GM12878 (cell line): ENCODE results near the gene CHIT1. TPM values are rescaled to one million over a fixed set of nuclear protein-coding genes. Genes with fewer than 3 reads are reported as not detected.

Experiments
- ATAC-seq: fragments of 200-7000 bp; cut with Tn5 transposase; 3 replicates; pipeline ENCODE4 v1.9.1; 2020; ENCODE audit warnings: mild to moderate bottlenecking, moderate library complexity
- BruUV-seq: library from RNA; stranded (reverse); fragments of 400-500 nt; replicated peaks from 2 replicates; lab custom pipeline; 2021; lab: Mats Ljungman, UMichigan
- CTCF ChIA-PET: fragments of 300-600 bp; sonication (Branson Sonifier 250); formaldehyde crosslinking; extraction: SDS; loops from one replicate; lab custom pipeline; 2021; ENCODE audit warnings: inconsistent platforms; lab: Yijun Ruan, JAX
- POLR2A ChIA-PET: fragments of 350-600 bp; formaldehyde crosslinking; extraction: SDS; loops from one replicate; lab custom pipeline; 2021; ENCODE audit warnings: inconsistent platforms; lab: Charles Lee
- RAD21 ChIA-PET: fragments of 300-600 bp; sonication (Branson Sonifier 250); formaldehyde crosslinking; loops from one replicate; lab custom pipeline; 2023; ENCODE audit warnings: antibody characterized with exemption; ENCODE audit not compliant: unreplicated experiment; lab: Charles Lee
- SMC1A ChIA-PET: fragments of 300-600 bp; sonication (Branson Sonifier 250); formaldehyde crosslinking; loops from one replicate; lab custom pipeline; 2023; ENCODE audit not compliant: unreplicated experiment, uncharacterized antibody; lab: Charles Lee
- DNase-seq: peaks from one replicate; pipeline ENCODE4 v3.0.0-alpha.2; 2011; ENCODE audit warnings: low read depth, low spot score
- FAIRE-seq: peaks from 3 replicates; lab custom pipeline; 2011; peaks lifted over from hg19 to GRCh38; lab: Jason Lieb, UNC
- H2AFZ ChIP-seq: 2 replicates; pipeline ENCODE4 v1.6.0; 2011; ENCODE audit warnings: low read depth, low read length, control low read depth; ENCODE audit not compliant: control insufficient read depth
- H3K27ac ChIP-seq: 2 replicates; pipeline ENCODE4 v1.5.1; 2011; ENCODE audit warnings: control low read depth; ENCODE audit not compliant: control insufficient read depth, insufficient read depth
- H3K27me3 ChIP-seq, 2 experiments: replicated peaks in 1 of 2; 2 replicates each; pipeline versions ENCODE4 v1.6.0 to v1.6.1; 2011; ENCODE audit warnings: low read length in 1 of 2; ENCODE audit not compliant: control insufficient read depth in 2 of 2, insufficient read depth in 2 of 2
- H3K36me3 ChIP-seq, 2 experiments: 2 replicates each; pipeline ENCODE4 v1.5.1; 2011; ENCODE audit warnings: low read length in 1 of 2; ENCODE audit not compliant: control insufficient read depth in 2 of 2, insufficient read depth in 2 of 2
- H3K4me1 ChIP-seq: 2 replicates; pipeline ENCODE4 v1.6.1; 2011; ENCODE audit warnings: mild to moderate bottlenecking, low read length, moderate library complexity, mixed read lengths; ENCODE audit not compliant: control insufficient read depth, insufficient read depth
- H3K4me2 ChIP-seq: 2 replicates; pipeline ENCODE4 v1.6.0; 2011; ENCODE audit warnings: control low read depth; ENCODE audit not compliant: control insufficient read depth, insufficient read depth
- H3K4me3 ChIP-seq: fragments of 200-600 bp; sonication (generic); 2 replicates; pipeline ENCODE4 v1.5.1; 2016
- H3K79me2 ChIP-seq: 2 replicates; pipeline ENCODE4 v1.6.0; 2011; ENCODE audit warnings: low read length; ENCODE audit not compliant: control insufficient read depth, insufficient read depth
- H3K9ac ChIP-seq: 2 replicates; pipeline ENCODE4 v1.8.0; 2011; ENCODE audit warnings: low read length, control low read depth, mixed read lengths; ENCODE audit not compliant: control insufficient read depth, insufficient read depth
- H3K9me3 ChIP-seq: replicated peaks from 3 replicates; pipeline ENCODE4 v1.5.1; 2011; ENCODE audit warnings: mild to moderate bottlenecking, low read length; ENCODE audit not compliant: control insufficient read depth, insufficient read depth
- H4K20me1 ChIP-seq: 2 replicates; pipeline ENCODE4 v1.6.0; 2011; ENCODE audit not compliant: control insufficient read depth, insufficient read depth
- CBFB ChIP-seq: IDR thresholded peaks from 2 replicates; pipeline ENCODE4 v1.6.1; 2016; ENCODE audit warnings: antibody characterized with exemption, low read depth
- CBX5 ChIP-seq: sonication (generic); IDR thresholded peaks from 2 replicates; pipeline ENCODE4 v1.6.1; 2016; ENCODE audit warnings: low read depth, moderate library complexity, mild to moderate bottlenecking, inconsistent platforms
- DPF2 ChIP-seq: fragments of 450-650 bp; IDR thresholded peaks from 2 replicates; pipeline ENCODE4 v1.6.1; 2017; ENCODE audit warnings: mild to moderate bottlenecking
- EZH2 ChIP-seq: IDR thresholded peaks from 2 replicates; pipeline ENCODE4 v1.6.1; 2012; ENCODE audit warnings: low read depth, mild to moderate bottlenecking, control low read depth, inconsistent platforms, low read length, borderline replicate concordance; ENCODE audit not compliant: control insufficient read depth
- JUNB ChIP-seq: IDR thresholded peaks from 2 replicates; pipeline ENCODE4 v1.6.1; 2016; ENCODE audit warnings: antibody characterized with exemption, mild to moderate bottlenecking
- PAX5 ChIP-seq: IDR thresholded peaks from 2 replicates; pipeline ENCODE4 v1.6.1; 2011; ENCODE audit warnings: low read depth, low read length, borderline replicate concordance
- POLR2A ChIP-seq: IDR thresholded peaks from 2 replicates; pipeline ENCODE4 v1.6.1; 2011; ENCODE audit warnings: low read depth, mild to moderate bottlenecking, low read length
- PRDM15 ChIP-seq: fragments of 450-650 bp; formaldehyde crosslinking; IDR thresholded peaks from 2 replicates; pipeline ENCODE4 v1.4.0; 2020; ENCODE audit warnings: mild to moderate bottlenecking, moderate library complexity
- SIN3A ChIP-seq: IDR thresholded peaks from 2 replicates; pipeline ENCODE4 v1.6.1; 2012; ENCODE audit warnings: low read depth, low read length, improper control_type of control experiment
- SMARCA5 ChIP-seq: fragments of 450-650 bp; IDR thresholded peaks from 2 replicates; pipeline ENCODE4 v1.6.1; 2017; ENCODE audit warnings: mild to moderate bottlenecking
- SUPT20H ChIP-seq: IDR thresholded peaks from 2 replicates; pipeline ENCODE4 v1.6.1; 2011; ENCODE audit warnings: low read depth, mild to moderate bottlenecking, low read length, moderate library complexity, borderline replicate concordance; ENCODE audit not compliant: control insufficient read depth
- SUZ12 ChIP-seq: fragments of 200-600 bp; sonication (generic); IDR thresholded peaks from one replicate; pipeline ENCODE4 v1.6.1; 2018; ENCODE audit warnings: antibody characterized with exemption, mild to moderate bottlenecking; ENCODE audit not compliant: unreplicated experiment
- ZNF24 ChIP-seq: fragments of 450-650 bp; IDR thresholded peaks from 2 replicates; pipeline ENCODE4 v1.6.1; 2017; ENCODE audit warnings: antibody characterized with exemption, mild to moderate bottlenecking
- WGBS: methylation state at CpG from one replicate; pipeline ENCODE4 v1.1.6; 2016; ENCODE audit warnings: low lambda C conversion rate; ENCODE audit not compliant: insufficient replicate concordance, insufficient coverage; ENCODE audit errors: missing lambda C conversion rate; 5-methylcytosine and 5-hydroxymethylcytosine counted together
- in situ Hi-C: fragments of 300-500 bp; cut with MboI; formaldehyde crosslinking; loops from 9 replicates; pipeline ENCODE4 v1.14.3; 2018; ENCODE audit warnings: mixed read lengths
- intact Hi-C: fragments of 100-400 bp; cut with micrococcal nuclease; formaldehyde crosslinking; loops from one replicate; pipeline ENCODE4 v1.14.2; 2022; ENCODE audit not compliant: unreplicated experiment
- polyA plus RNA-seq, 11 experiments: library from polyadenylated mRNA; depleted of rRNA in 4 of 11; unstranded in 6 of 11; stranded (reverse) in 5 of 11; fragments of >200 nt; fragmentation: Nextera tagmentation in 4 of 11; fragmentation: Illumina TruSeq in 1 of 11; extraction: Ambion mirVana in 4 of 11; extraction: Trizol in 1 of 11; gene quantifications; 1 replicate in 1 of 11; 2 replicates in 10 of 11; pipeline versions ENCODE4 v1.2.1 to v1.2.3, GENCODE V29; 2011 to 2016; ENCODE audit warnings: inconsistent platforms in 2 of 11, missing spikeins in 2 of 11, low read depth in 1 of 11
- total RNA-seq, 4 experiments: library from RNA; depleted of rRNA in 3 of 4; stranded (reverse); fragments of >200 nt in 3 of 4; fragmentation: Illumina TruSeq in 1 of 4; extraction: Trizol in 1 of 4; gene quantifications; 2 replicates each; pipeline versions ENCODE4 v1.2.1 to v1.2.3, GENCODE V29; 2013 to 2021
- TF ChIP-seq, protein P1 (sequence below): fragments of 450-650 bp; IDR thresholded peaks from 2 replicates; pipeline ENCODE4 v1.6.1; 2016; ENCODE audit warnings: mild to moderate bottlenecking

Gene CHIT1
- total and polyA plus RNA-seq, 10 of the 15 experiments (the other 5 are each of a cell fraction or from before 2014, with no cell fraction given) = 0.02 to 2.1 (median 0.76) TPM

DNA sequence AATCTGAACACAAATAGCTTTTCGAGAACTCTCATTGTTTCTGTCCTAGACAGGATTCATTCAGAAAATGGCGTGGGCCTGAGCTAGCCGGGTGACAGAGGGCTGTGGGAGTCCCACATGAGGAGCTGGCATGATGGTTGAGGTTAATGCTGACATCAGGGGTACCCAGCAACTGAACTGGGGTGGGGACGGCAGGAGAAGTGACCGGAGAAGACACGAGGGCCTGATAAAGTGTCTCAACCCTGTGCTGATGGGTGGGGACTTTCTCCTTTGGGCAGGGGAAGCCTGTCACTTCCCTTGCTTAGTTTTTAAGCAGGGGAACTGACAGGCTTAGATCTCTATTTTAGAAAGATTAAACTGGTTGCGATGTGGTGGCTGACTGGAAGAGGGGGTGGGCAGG, 14.6 kb downstream of the CHIT1 start (continued):
- TF ChIP-seq PRDM15 (CRISPR knock-in tag) (no peak), EZH2 (no peak), SUPT20H (no peak), DPF2 (no peak), SMARCA5 (no peak)
- TF ChIP-seq, protein P1, sequence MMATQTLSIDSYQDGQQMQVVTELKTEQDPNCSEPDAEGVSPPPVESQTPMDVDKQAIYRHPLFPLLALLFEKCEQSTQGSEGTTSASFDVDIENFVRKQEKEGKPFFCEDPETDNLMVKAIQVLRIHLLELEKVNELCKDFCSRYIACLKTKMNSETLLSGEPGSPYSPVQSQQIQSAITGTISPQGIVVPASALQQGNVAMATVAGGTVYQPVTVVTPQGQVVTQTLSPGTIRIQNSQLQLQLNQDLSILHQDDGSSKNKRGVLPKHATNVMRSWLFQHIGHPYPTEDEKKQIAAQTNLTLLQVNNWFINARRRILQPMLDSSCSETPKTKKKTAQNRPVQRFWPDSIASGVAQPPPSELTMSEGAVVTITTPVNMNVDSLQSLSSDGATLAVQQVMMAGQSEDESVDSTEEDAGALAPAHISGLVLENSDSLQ = no peak

- Histone ChIP-seq H3K4me3 (no peak overlapping the region), H3K9ac (no peak overlapping the region), H3K9me3 (no peaks in the 10 kb centered on the region), H3K36me3 (no peaks in the 10 kb centered on the region), H3K79me2 (no peaks in the 10 kb centered on the region), H3K27me3 (peaks cover 0 to 5% of the 10 kb centered on the region in 2 experiments; a peak in 1 of 4 replicates), H3K4me2 (no peak overlapping the region), H4K20me1 (no peaks in the 10 kb centered on the region), H3K27ac (no peak overlapping the region), H2AFZ (no peak overlapping the region), H3K4me1 (no peaks in the 10 kb centered on the region)
- CTCF ChIA-PET = interaction anchor here (1.8 to 7.3 kb wide), 3 partner anchors 56 to 173 kb away, joined by 11 to 91 read pairs (median 73); no protein-coding TSS in a partner anchor
- in situ Hi-C loops = no loop called here
- 48% methylated on average over 6 of the region's 6 CpGs for WGBS
- RAD21 ChIA-PET = interaction anchor here (1.6 kb wide), 1 partner anchor 95 kb away, joined by 6 read pairs; no protein-coding TSS in a partner anchor
- intact Hi-C loops = no loop called here
- SMC1A ChIA-PET = interaction anchor here (1.1 kb wide), 1 partner anchor 174 kb away, joined by 3 read pairs; no protein-coding TSS in a partner anchor
- FAIRE-seq = no peak
- no peak for DNase-seq
- POLR2A ChIA-PET = no interaction called here
- ATAC-seq = no peak
- BruUV-seq = no TSS peak
- TF ChIP-seq SUZ12 = no peak
- no peak for TF ChIP-seq SIN3A
- no peak for TF ChIP-seq POLR2A
- no peak for TF ChIP-seq ZNF24
- TF ChIP-seq CBX5 = no peak
- no peak for TF ChIP-seq PAX5
- no peak for TF ChIP-seq CBFB
- TF ChIP-seq JUNB = no peak
Measured at GRCh38 chr1:203213126-203213525, 16.3 kb downstream of the CHIT1 start.
